HepG2 (cell line): Measurements from ENCODE around the gene ACOT2. TPM values are rescaled to one million over a fixed set of nuclear protein-coding genes. Genes with fewer than 3 reads are reported as not detected.
"Not testable (repeated sequence)": the region's sequence is repeated elsewhere in the genome, so short reads cannot be mapped to it uniquely, and the experiment has no call there.

ENCODE experiments used
- ATAC-seq: fragments of 200-7000 bp; cut with Tn5 transposase; 3 replicates; pipeline ENCODE4 v1.9.1; 2020; ENCODE audit warnings: mild to moderate bottlenecking, moderate library complexity
- BruUV-seq: library from RNA; stranded (reverse); fragments of 400-500 nt; replicated peaks from 2 replicates; lab custom pipeline; 2021; lab: Mats Ljungman, UMichigan
- CTCF ChIA-PET: fragments of 300-600 bp; formaldehyde crosslinking; extraction: SDS; loops from one replicate; lab custom pipeline; 2021; ENCODE audit warnings: low total read pairs, inconsistent platforms, low intra/inter-chr PET ratio; lab: Yijun Ruan, JAX
- POLR2A ChIA-PET: fragments of 350-600 bp; sonication (Branson Sonifier 250); formaldehyde crosslinking; loops from one replicate; lab custom pipeline; 2020; ENCODE audit warnings: antibody characterized with exemption, inconsistent platforms; lab: Yijun Ruan, JAX
- DNase-seq: peaks from one replicate; pipeline ENCODE4 v3.0.0-alpha.2; 2015; ENCODE audit warnings: low spot score
- FAIRE-seq: peaks from 3 replicates; lab custom pipeline; 2011; peaks lifted over from hg19 to GRCh38; lab: Jason Lieb, UNC
- H2AFZ ChIP-seq: one replicate; pipeline ENCODE4 v1.6.1; 2011; ENCODE audit warnings: low read length, inconsistent platforms
- H3K27ac ChIP-seq: fragments of 300-600 bp; 3 replicates; pipeline ENCODE4 v1.8.0; 2011; ENCODE audit warnings: mixed run types, mild to moderate bottlenecking, mixed read lengths, low read length, inconsistent platforms; ENCODE audit not compliant: insufficient read depth; ENCODE audit errors: extremely low read length
- H3K27me3 ChIP-seq, 2 experiments: fragments of 200-600 bp in 1 of 2; 2 replicates in 1 of 2; 3 replicates in 1 of 2; pipeline versions ENCODE4 v1.6.0 to v1.8.0; 2011; ENCODE audit warnings: low read length in 2 of 2, mild to moderate bottlenecking in 2 of 2, moderate library complexity in 2 of 2, inconsistent platforms in 1 of 2; ENCODE audit not compliant: insufficient read depth in 2 of 2, control insufficient read depth in 1 of 2
- H3K36me3 ChIP-seq, 2 experiments: fragments of 200-600 bp in 1 of 2; replicated peaks in 1 of 2; 2 replicates in 1 of 2; 3 replicates in 1 of 2; pipeline versions ENCODE4 v1.5.1 to v1.8.0; 2011; ENCODE audit warnings: low read length in 2 of 2, inconsistent platforms in 1 of 2; ENCODE audit not compliant: insufficient read depth in 2 of 2, control insufficient read depth in 1 of 2
- H3K4me1 ChIP-seq: 2 replicates; pipeline ENCODE4 v1.5.1; 2012; ENCODE audit warnings: low read length, inconsistent platforms; ENCODE audit not compliant: insufficient read depth
- H3K4me2 ChIP-seq: 2 replicates; pipeline ENCODE4 v1.6.0; 2011; ENCODE audit warnings: low read depth, low read length, inconsistent platforms
- H3K4me3 ChIP-seq, 3 experiments: fragments of 200-600 bp in 1 of 3; sonication (generic), shearing (Covaris generic) in 1 of 3; replicated peaks in 1 of 3; 2 replicates each; pipeline ENCODE4 v1.5.1; 2011 to 2016; ENCODE audit warnings: low read length in 3 of 3, inconsistent platforms in 2 of 3, low read depth in 2 of 3, mild to moderate bottlenecking in 2 of 3, control low read depth in 1 of 3, mixed read lengths in 1 of 3; ENCODE audit not compliant: insufficient read depth in 1 of 3
- H3K79me2 ChIP-seq: one replicate; pipeline ENCODE4 v1.6.1; 2011; ENCODE audit warnings: low read length, inconsistent platforms; ENCODE audit not compliant: insufficient read depth
- H3K9ac ChIP-seq: 2 replicates; pipeline ENCODE4 v1.6.0; 2011; ENCODE audit warnings: mild to moderate bottlenecking, low read depth, low read length, inconsistent platforms; ENCODE audit not compliant: insufficient read depth
- H3K9me3 ChIP-seq: 2 replicates; pipeline ENCODE4 v1.5.1; 2012; ENCODE audit warnings: mild to moderate bottlenecking, low read length
- H4K20me1 ChIP-seq: 2 replicates; pipeline ENCODE4 v1.6.0; 2011; ENCODE audit warnings: inconsistent platforms, mild to moderate bottlenecking, low read length, moderate library complexity; ENCODE audit not compliant: insufficient read depth
- CEBPB ChIP-seq: IDR thresholded peaks from 2 replicates; pipeline ENCODE4 v1.6.1; 2011; ENCODE audit warnings: low read depth, low read length, improper control_type of control experiment, borderline replicate concordance
- CEBPG ChIP-seq: IDR thresholded peaks from 2 replicates; pipeline ENCODE4 v1.6.1; 2016
- ELF1 ChIP-seq: sonication (generic); formaldehyde crosslinking; IDR thresholded peaks from 2 replicates; pipeline ENCODE4 v1.4.0; 2020; ENCODE audit warnings: missing genetic modification reagents
- EP300 ChIP-seq, 3 experiments: sonication (generic) in 1 of 3; formaldehyde crosslinking in 1 of 3; IDR thresholded peaks; 2 replicates each; pipeline versions ENCODE4 v1.5.1 to v1.6.1; 2011 to 2020; ENCODE audit warnings: low read depth in 2 of 3, low read length in 2 of 3, borderline replicate concordance in 1 of 3, improper control_type of control experiment in 1 of 3, mild to moderate bottlenecking in 1 of 3, missing genetic modification reagents in 1 of 3, moderate library complexity in 1 of 3
- FOXJ3 ChIP-seq: sonication (generic); formaldehyde crosslinking; IDR thresholded peaks from 2 replicates; pipeline ENCODE4 v1.4.0; 2020; ENCODE audit warnings: missing genetic modification reagents, mild to moderate bottlenecking, borderline replicate concordance
- KLF6 ChIP-seq: IDR thresholded peaks from 2 replicates; pipeline ENCODE4 v1.8.0; 2016; ENCODE audit warnings: missing biosample characterization, missing genetic modification reagents
- KMT2B ChIP-seq: IDR thresholded peaks from 2 replicates; pipeline ENCODE4 v1.6.1; 2016; ENCODE audit warnings: missing genetic modification reagents, missing compliant biosample characterization
- NCOR1 ChIP-seq: fragments of 200-600 bp; sonication (generic); IDR thresholded peaks from 2 replicates; pipeline ENCODE4 v1.7.0; 2017; ENCODE audit warnings: antibody characterized with exemption, low read length, borderline replicate concordance
- NFKBIZ ChIP-seq: IDR thresholded peaks from 2 replicates; pipeline ENCODE4 v1.6.1; 2018; ENCODE audit warnings: missing genetic modification reagents, missing compliant biosample characterization
- PPARG ChIP-seq: conservative IDR thresholded peaks from 2 replicates; pipeline ENCODE4 v1.6.1; 2016; ENCODE audit warnings: missing biosample characterization, missing genetic modification reagents
- SOX5 ChIP-seq: IDR thresholded peaks from 2 replicates; pipeline ENCODE4 v1.6.1; 2016; ENCODE audit warnings: borderline replicate concordance
- SOX6 ChIP-seq, 2 experiments: fragments of 450-650 bp in 1 of 2; sonication (generic) in 1 of 2; formaldehyde crosslinking in 1 of 2; IDR thresholded peaks; 2 replicates each; pipeline versions ENCODE4 v1.4.0 to v1.6.1; 2017 to 2020; ENCODE audit warnings: antibody characterized with exemption in 1 of 2, mild to moderate bottlenecking in 1 of 2, missing genetic modification reagents in 1 of 2
- SRF ChIP-seq: IDR thresholded peaks from 2 replicates; pipeline ENCODE4 v1.6.1; 2011; ENCODE audit warnings: mild to moderate bottlenecking, low read depth, low read length, moderate library complexity
- XRCC5 ChIP-seq: fragments of 200-400 bp; formaldehyde crosslinking; optimal IDR thresholded peaks from 2 replicates; pipeline ENCODE3; 2017; ENCODE audit warnings: mild to moderate bottlenecking, low read length
- ZNF205 ChIP-seq: IDR thresholded peaks from 2 replicates; pipeline ENCODE4 v1.6.1; 2018; ENCODE audit warnings: missing biosample characterization, missing genetic modification reagents
- ZNF501 ChIP-seq: sonication (generic); formaldehyde crosslinking; IDR thresholded peaks from 2 replicates; pipeline ENCODE4 v1.5.1; 2020; ENCODE audit warnings: mild to moderate bottlenecking, moderate library complexity, missing genetic modification reagents
- ZNF629 ChIP-seq: sonication (generic); formaldehyde crosslinking; conservative IDR thresholded peaks from 2 replicates; pipeline ENCODE4 v1.5.0; 2020; ENCODE audit warnings: missing genetic modification reagents
- WGBS: methylation state at CpG from one replicate; pipeline ENCODE4 v1.1.6; 2017; ENCODE audit warnings: low lambda C conversion rate; 5-methylcytosine and 5-hydroxymethylcytosine counted together
- in situ Hi-C: cut with HindIII; loops from 2 replicates; pipeline ENCODE4 v1.10.0; 2017; ENCODE audit warnings: low pct_unique_long_range_greater_than_20kb; ENCODE audit not compliant: extremely low pct_ligation_motif_present
- intact Hi-C: fragments of 100-400 bp; cut with micrococcal nuclease; formaldehyde crosslinking; loops from one replicate; pipeline ENCODE4 v1.10.0; 2022; ENCODE audit not compliant: unreplicated experiment
- polyA plus RNA-seq, 8 experiments: library from polyadenylated mRNA; depleted of rRNA in 3 of 8; stranded (reverse) in 7 of 8; unstranded in 1 of 8; fragments of >200 nt; fragmentation: Illumina TruSeq in 4 of 8; extraction: Trizol in 4 of 8; gene quantifications; 2 replicates each; pipeline versions ENCODE4 v1.2.1 to v1.2.3, GENCODE V29; 2011 to 2016; ENCODE audit warnings: low read depth in 4 of 8, missing spikeins in 1 of 8, mixed read lengths in 1 of 8; ENCODE audit not compliant: insufficient read depth in 1 of 8
- total RNA-seq, 5 experiments: library from RNA; depleted of rRNA; stranded (reverse); fragments of >200 nt; fragmentation: Illumina TruSeq; extraction: Trizol; gene quantifications; 2 replicates each; pipeline ENCODE4 v1.2.3, GENCODE V29; 2016; ENCODE audit warnings: low read depth in 1 of 5
- TF ChIP-seq, protein P1 (sequence below): IDR thresholded peaks from 2 replicates; pipeline ENCODE4 v1.6.1; 2012; ENCODE audit warnings: low read depth, low read length, improper control_type of control experiment
- TF ChIP-seq, protein P2 (sequence below): IDR thresholded peaks from 2 replicates; pipeline ENCODE4 v1.6.1; 2016; ENCODE audit warnings: missing genetic modification reagents, missing compliant biosample characterization

ACOT2 gene
- total and polyA plus RNA-seq, 2 of the 13 experiments (the other 11 are each of a cell fraction or from before 2014, with no cell fraction given) = 60.0 to 110 TPM

DNA sequence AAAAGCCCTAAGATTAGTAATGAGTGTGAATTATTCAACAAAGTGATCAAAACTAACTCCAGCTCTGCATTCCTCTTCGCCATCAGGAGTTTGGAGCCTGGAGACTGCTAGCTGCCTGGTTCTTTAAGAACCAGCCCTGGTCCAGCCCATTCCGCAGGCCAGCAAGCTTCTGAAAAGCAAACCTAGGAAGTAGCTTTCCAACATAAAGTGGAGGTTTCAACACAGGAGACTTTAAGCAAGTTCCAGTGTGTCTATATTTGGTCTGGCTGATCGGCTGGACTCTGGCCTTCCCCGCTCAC, 178 bp upstream of the ACOT2 start:
- not testable (repeated sequence) for ATAC-seq; TF ChIP-seq EP300 (CRISPR knock-in tag; IDR thresholded peaks at IDR 0.05; ENCODE audit: borderline replicate concordance); SOX6 (IDR thresholded peaks at IDR 0.05)
- TF ChIP-seq ZNF205 (CRISPR knock-in tag) (peak; percentile 43; the same call in 1 of the 2 replicates), SRF (peak; percentile 86), KMT2B (CRISPR knock-in tag) (0 out of 2 replicates have a peak, but pooled peaks have one; percentile 50), KLF6 (0 out of 2 replicates have a peak, but pooled peaks have one; percentile 8), NCOR1 (peak; percentile 61; the same call in 1 of the 2 replicates), PPARG (CRISPR knock-in tag) (peak; percentile 30; the same call in 1 of the 2 replicates), EP300 (IDR thresholded peaks at IDR 0.05; ENCODE audit: low read depth in 2 of 2, low read length in 2 of 2) (peak in 1 of 2 experiments; percentile 28; a peak in 1 of 4 replicates), CEBPB (0 out of 2 replicates have a peak, but pooled peaks have one; percentile 63), ELF1 (CRISPR knock-in tag) (peak; percentile 69), NFKBIZ (CRISPR knock-in tag) (0 out of 2 replicates have a peak, but pooled peaks have one; percentile 10), ZNF501 (CRISPR knock-in tag) (peak; percentile 14; the same call in 1 of the 2 replicates), SOX6 (CRISPR knock-in tag; IDR thresholded peaks at IDR 0.05) (0 out of 2 replicates have a peak, but pooled peaks have one; percentile 21), FOXJ3 (CRISPR knock-in tag) (peak; percentile 26; the same call in 1 of the 2 replicates), XRCC5 (peak; percentile 32), SOX5 (CRISPR knock-in tag) (peak; percentile 34; the same call in 1 of the 2 replicates), CEBPG (CRISPR knock-in tag) (peak; percentile 63), ZNF629 (CRISPR knock-in tag) (peak; percentile 94)
- TF ChIP-seq, protein P1, sequence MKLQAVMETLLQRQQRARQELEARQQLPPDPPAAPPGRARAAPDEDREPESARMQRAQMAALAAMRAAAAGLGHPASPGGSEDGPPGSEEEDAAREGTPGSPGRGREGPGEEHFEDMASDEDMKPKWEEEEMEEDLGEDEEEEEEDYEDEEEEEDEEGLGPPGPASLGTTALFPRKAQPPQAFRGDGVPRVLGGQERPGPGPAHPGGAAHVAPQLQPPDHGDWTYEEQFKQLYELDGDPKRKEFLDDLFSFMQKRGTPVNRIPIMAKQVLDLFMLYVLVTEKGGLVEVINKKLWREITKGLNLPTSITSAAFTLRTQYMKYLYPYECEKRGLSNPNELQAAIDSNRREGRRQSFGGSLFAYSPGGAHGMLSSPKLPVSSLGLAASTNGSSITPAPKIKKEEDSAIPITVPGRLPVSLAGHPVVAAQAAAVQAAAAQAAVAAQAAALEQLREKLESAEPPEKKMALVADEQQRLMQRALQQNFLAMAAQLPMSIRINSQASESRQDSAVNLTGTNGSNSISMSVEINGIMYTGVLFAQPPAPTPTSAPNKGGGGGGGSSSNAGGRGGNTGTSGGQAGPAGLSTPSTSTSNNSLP = 0 out of 2 replicates have a peak, but pooled peaks have one; percentile 20
- TF ChIP-seq, protein P2, sequence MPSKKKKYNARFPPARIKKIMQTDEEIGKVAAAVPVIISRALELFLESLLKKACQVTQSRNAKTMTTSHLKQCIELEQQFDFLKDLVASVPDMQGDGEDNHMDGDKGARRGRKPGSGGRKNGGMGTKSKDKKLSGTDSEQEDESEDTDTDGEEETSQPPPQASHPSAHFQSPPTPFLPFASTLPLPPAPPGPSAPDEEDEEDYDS (CRISPR knock-in tag) = peak; percentile 79
- TF ChIP-seq, all 625 proteins: peak for 19; not testable (repeated sequence) for 606
- Histone ChIP-seq H3K4me3 (peak overlapping the region; percentile 63 to 76 (median 74)), H3K9ac (peak overlapping the region; percentile 92), H3K27ac (peak overlapping the region; percentile 97), H3K79me2 (peaks cover 27% of the 10 kb centered on the region), H3K4me2 (peak overlapping the region; percentile 86), H3K4me1 (peaks cover 31% of the 10 kb centered on the region)
- H4K20me1 ChIP-seq, H3K27me3 ChIP-seq, in situ Hi-C loops, H3K36me3 ChIP-seq, H2AFZ ChIP-seq, DNase-seq, H3K9me3 ChIP-seq: not testable (repeated sequence)
- 0% methylated on average over 2 of the region's 4 CpGs for WGBS
- TSS peak; percentile 77 for BruUV-seq
- intact Hi-C loops = loop anchor here (10.0 kb wide), 1 partner anchor 54 kb away; no protein-coding TSS in a partner anchor
- ChIA-PET POLR2A (interaction anchor here (0.6 to 6.4 kb wide), 20 partner anchors 9 to 511 kb away, joined by 3 to 108 read pairs (median 5); partner anchors contain the start of genes ACOT1, ACOT6, NUMB and PTGR2), CTCF (interaction anchor here (2.9 to 3.0 kb wide), 2 partner anchors 30 to 60 kb away, joined by 9 to 12 read pairs; no protein-coding TSS in a partner anchor)
- peak; percentile 100 for FAIRE-seq
